LoVo (cell line): ENCODE measurements around the gene IPMK.
"Not testable (repeated sequence)": the region's sequence is repeated elsewhere in the genome, so short reads cannot be mapped to it uniquely, and the experiment has no call there.

Source experiments
- DNase-seq: peaks from one replicate; pipeline ENCODE4 v3.0.0-alpha.2; 2016; ENCODE audit warnings: low spot score

IPMK gene

GRCh38 chr10:58220769-58221451 is 46.8 kb downstream of the IPMK start:
- DNase-seq = no peak

- no peak for DNase-seq
Observed at GRCh38 chr10:58219875-58220274, 47.8 kb downstream of the IPMK start.

GRCh38 chr10:58217612-58218011 is 50.1 kb downstream of the IPMK start:
- no peak for DNase-seq

- no peak for DNase-seq
Observed at GRCh38 chr10:58212622-58213021, 55.1 kb downstream of the IPMK start.

GRCh38 chr10:58210160-58210559 is 57.5 kb downstream of the IPMK start:
- DNase-seq = no peak

- DNase-seq = no peak
Observed at GRCh38 chr10:58209669-58210068, 58.0 kb downstream of the IPMK start.

- no peak for DNase-seq
Observed at GRCh38 chr10:58206251-58206650, 61.4 kb downstream of the IPMK start.

GRCh38 chr10:58201704-58202103 is 66.0 kb downstream of the IPMK start:
- no peak for DNase-seq

- no peak for DNase-seq
Observed at GRCh38 chr10:58189269-58189668, 78.4 kb downstream of the IPMK start.

GRCh38 chr10:58184120-58184670 is 83.5 kb downstream of the IPMK start:
- DNase-seq = no peak

- DNase-seq = no peak
Observed at GRCh38 chr10:58180666-58181065, 87.0 kb downstream of the IPMK start.

GRCh38 chr10:58179238-58179637 is 88.5 kb downstream of the IPMK start:
- no peak for DNase-seq

- DNase-seq = no peak
Observed at GRCh38 chr10:58178811-58179210, 88.9 kb downstream of the IPMK start.

GRCh38 chr10:58177362-58177947 is 90.2 kb downstream of the IPMK start:
- peak; percentile 61 for DNase-seq

GRCh38 chr10:58175990-58176900 is 91.4 kb downstream of the IPMK start:
- DNase-seq = no peak

- DNase-seq = no peak
Observed at GRCh38 chr10:58174831-58175230, 92.9 kb downstream of the IPMK start.

GRCh38 chr10:58173391-58173790 is 94.3 kb downstream of the IPMK start:
- no peak for DNase-seq

GRCh38 chr10:58171146-58171545 is 96.5 kb downstream of the IPMK start:
- DNase-seq = no peak

GRCh38 chr10:58164517-58164916 is 103.2 kb downstream of the IPMK start:
- DNase-seq = no peak

- DNase-seq = no peak
Observed at GRCh38 chr10:58158806-58159205, 108.9 kb downstream of the IPMK start.

- peak; percentile 22 for DNase-seq
Observed at GRCh38 chr10:58157076-58157766, 110.5 kb downstream of the IPMK start.

- DNase-seq = not testable (repeated sequence)
Observed at GRCh38 chr10:58155941-58156340, 111.8 kb downstream of the IPMK start.
